Body of pancreas (tissue), 4 donors: ENCODE data around the gene STRIP1. TPM values are rescaled to one million over a fixed set of nuclear protein-coding genes. Genes with fewer than 3 reads are reported as not detected.

Experiments used
- ATAC-seq: fragments of 150-250 bp; one replicate; pipeline ENCODE4 v1.9.1; 2016
- DNase-seq, 4 donors: peaks; one replicate each; pipeline ENCODE4 v3.0.0-alpha.2; 2019
- H3K27ac ChIP-seq, 4 donors: fragments of 200-600 bp; sonication (generic); 1 replicate in 3 of 4; 2 replicates in 1 of 4; pipeline versions ENCODE4 v1.5.1 to v1.6.1; 2016 to 2019; ENCODE audit warnings: mild to moderate bottlenecking in 1 of 4, mixed read lengths in 1 of 4, moderate library complexity in 1 of 4
- H3K27me3 ChIP-seq, 2 donors: fragments of 200-600 bp; sonication (generic); one replicate each; pipeline ENCODE4 v1.6.0; 2016; ENCODE audit warnings: mild to moderate bottlenecking in 1 of 2
- H3K36me3 ChIP-seq, 2 donors: fragments of 200-600 bp; sonication (generic); replicated peaks in 1 of 2; 2 replicates each; pipeline ENCODE4 v1.5.1; 2016; ENCODE audit warnings: low read depth in 2 of 2; ENCODE audit not compliant: insufficient read depth in 1 of 2
- H3K4me1 ChIP-seq: fragments of 200-600 bp; sonication (generic); one replicate; pipeline ENCODE4 v1.6.0; 2016
- H3K4me3 ChIP-seq, 2 donors: fragments of 200-600 bp; sonication (generic); 1 replicate in 1 of 2; 2 replicates in 1 of 2; pipeline ENCODE4 v1.5.1; 2016 to 2019
- H3K9me3 ChIP-seq, 3 donors: fragments of 200-600 bp; sonication (generic); 1 replicate in 2 of 3; 2 replicates in 1 of 3; pipeline ENCODE4 v1.5.1; 2016
- POLR2A ChIP-seq, 3 donors: fragments of 450-650 bp; IDR thresholded peaks; one replicate each; pipeline ENCODE4 v1.6.1; 2016; ENCODE audit warnings: antibody characterized with exemption in 3 of 3, mild to moderate bottlenecking in 2 of 3
- WGBS, 2 donors: methylation state at CpG; one replicate each; pipeline ENCODE4 v1.1.5; 2017; 5-methylcytosine and 5-hydroxymethylcytosine counted together
- intact Hi-C: fragments of 100-400 bp; cut with DNase I; formaldehyde crosslinking; loops from one replicate; pipeline ENCODE4 v1.15.1; 2023
- total RNA-seq, 2 donors: library from RNA; depleted of rRNA; stranded (reverse); fragments of >200 nt; gene quantifications; one replicate each; pipeline ENCODE4 v1.1.0, GENCODE V29; 2016
- TF ChIP-seq, protein P1 (sequence below), 7 experiments: fragments of 450-650 bp in 4 of 7; fragments of 200-600 bp in 3 of 7; sonication (generic) in 3 of 7; IDR thresholded peaks; one replicate each; pipeline ENCODE4 v1.5.1; 2016 to 2019; ENCODE audit warnings: antibody characterized with exemption in 7 of 7

The STRIP1 gene
- total RNA-seq, 2 donors from 2014 or later = 22.7 to 24.1 TPM

DNA sequence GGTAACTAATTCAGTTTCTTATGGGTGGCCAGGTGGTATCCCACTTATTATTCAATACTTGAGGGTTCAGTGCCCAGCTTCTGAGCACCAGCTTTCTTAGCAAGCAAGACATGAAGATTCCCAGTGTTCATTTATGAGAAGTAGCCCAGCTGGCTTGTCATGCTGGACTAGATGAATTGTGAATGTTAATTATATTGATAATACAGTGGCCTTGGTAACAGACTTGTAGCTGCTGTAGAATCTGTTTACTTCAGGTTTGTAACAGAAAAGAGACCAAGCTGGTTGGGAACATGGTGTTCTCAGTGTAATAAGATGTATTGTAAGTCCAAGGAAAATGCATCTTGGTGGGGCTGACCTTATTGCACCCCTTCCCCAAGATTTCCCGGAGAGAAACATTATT is 39.8 kb upstream of the STRIP1 start:
- no peak for TF ChIP-seq POLR2A (IDR thresholded peaks at IDR 0.05)
- TF ChIP-seq, protein P1, sequence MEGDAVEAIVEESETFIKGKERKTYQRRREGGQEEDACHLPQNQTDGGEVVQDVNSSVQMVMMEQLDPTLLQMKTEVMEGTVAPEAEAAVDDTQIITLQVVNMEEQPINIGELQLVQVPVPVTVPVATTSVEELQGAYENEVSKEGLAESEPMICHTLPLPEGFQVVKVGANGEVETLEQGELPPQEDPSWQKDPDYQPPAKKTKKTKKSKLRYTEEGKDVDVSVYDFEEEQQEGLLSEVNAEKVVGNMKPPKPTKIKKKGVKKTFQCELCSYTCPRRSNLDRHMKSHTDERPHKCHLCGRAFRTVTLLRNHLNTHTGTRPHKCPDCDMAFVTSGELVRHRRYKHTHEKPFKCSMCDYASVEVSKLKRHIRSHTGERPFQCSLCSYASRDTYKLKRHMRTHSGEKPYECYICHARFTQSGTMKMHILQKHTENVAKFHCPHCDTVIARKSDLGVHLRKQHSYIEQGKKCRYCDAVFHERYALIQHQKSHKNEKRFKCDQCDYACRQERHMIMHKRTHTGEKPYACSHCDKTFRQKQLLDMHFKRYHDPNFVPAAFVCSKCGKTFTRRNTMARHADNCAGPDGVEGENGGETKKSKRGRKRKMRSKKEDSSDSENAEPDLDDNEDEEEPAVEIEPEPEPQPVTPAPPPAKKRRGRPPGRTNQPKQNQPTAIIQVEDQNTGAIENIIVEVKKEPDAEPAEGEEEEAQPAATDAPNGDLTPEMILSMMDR (IDR thresholded peaks at IDR 0.05) = no peak
- H3K27ac ChIP-seq = peak overlapping the region in 2 of 4 donors; percentile 2 to 38

DNA sequence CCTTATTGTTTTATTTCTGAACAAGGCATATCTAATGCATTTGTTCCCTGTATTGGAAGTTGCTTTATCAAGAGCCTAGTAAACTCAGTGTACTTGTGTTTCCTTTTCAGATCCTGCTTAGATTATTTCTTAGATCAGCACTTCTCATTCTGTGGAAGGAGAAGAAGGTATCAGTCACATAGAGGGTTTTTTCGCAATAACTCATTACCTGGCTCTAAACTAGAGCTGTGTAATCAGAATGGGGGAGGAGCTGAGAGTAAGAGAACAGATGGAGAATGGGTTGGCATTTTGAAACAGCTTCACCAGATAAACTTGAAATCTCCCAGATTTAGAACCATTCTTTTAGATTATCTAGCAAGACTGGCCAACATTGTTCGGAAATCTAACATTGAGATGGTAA is 38.9 kb upstream of the STRIP1 start:
- intact Hi-C loops = no loop called here
- H3K9me3 ChIP-seq = no peaks in the 10 kb centered on the region
- ATAC-seq = no peak
- no peaks in the 10 kb centered on the region for H3K27me3 ChIP-seq
- H3K4me3 ChIP-seq = no peak overlapping the region
- DNase-seq = no peak
- WGBS, 2 donors = 64 to 67% methylated on average over 2 of the region's 2 CpGs
- H3K4me1 ChIP-seq = peaks cover 58% of the 10 kb centered on the region
- TF ChIP-seq POLR2A (IDR thresholded peaks at IDR 0.05) = no peak
- TF ChIP-seq, protein P1 (IDR thresholded peaks at IDR 0.05) = no peak
- H3K27ac ChIP-seq = peak overlapping the region in 2 of 4 donors; percentile 2 to 38
- H3K36me3 ChIP-seq = no peaks in the 10 kb centered on the region

More for the DNA sequence above, 39.8 kb upstream of the STRIP1 start:
- Histone ChIP-seq H3K4me3 (no peak overlapping the region), H3K9me3 (no peaks in the 10 kb centered on the region), H3K4me1 (peaks cover 65% of the 10 kb centered on the region), H3K36me3 (no peaks in the 10 kb centered on the region), H3K27me3 (no peaks in the 10 kb centered on the region)
- intact Hi-C loops = no loop called here
- DNase-seq (no peak), ATAC-seq (no peak)
- 15 to 21% methylated on average over 1 of the region's 1 CpG for WGBS, 2 donors

DNA sequence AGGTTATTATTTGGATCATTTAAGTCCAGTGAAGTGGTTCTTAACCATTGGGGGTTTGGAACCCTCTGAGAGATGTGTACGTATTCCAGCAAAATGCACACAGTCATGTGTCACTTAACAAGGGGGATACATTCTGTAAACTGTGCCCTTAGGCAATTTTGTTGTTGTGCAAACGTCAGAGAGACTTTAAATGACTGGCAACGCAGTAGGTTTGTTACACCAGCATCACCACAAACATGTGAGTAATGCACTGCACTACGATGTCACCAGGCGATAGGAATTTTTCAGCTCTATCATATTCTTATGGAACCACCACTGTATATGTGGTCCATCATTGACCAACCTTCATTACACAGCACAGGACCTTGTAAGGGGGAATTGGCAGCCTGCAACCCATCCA is 37.9 kb upstream of the STRIP1 start:
- Histone ChIP-seq H3K36me3 (no peaks in the 10 kb centered on the region), H3K4me3 (no peak overlapping the region), H3K9me3 (no peaks in the 10 kb centered on the region), H3K27ac (no peak overlapping the region), H3K27me3 (no peaks in the 10 kb centered on the region), H3K4me1 (peaks cover 55% of the 10 kb centered on the region)
- TF ChIP-seq POLR2A (IDR thresholded peaks at IDR 0.05) = no peak
- TF ChIP-seq, protein P1 (IDR thresholded peaks at IDR 0.05) = no peak
- DNase-seq (no peak), ATAC-seq (no peak)
- WGBS, 2 donors = 84 to 88% methylated on average over 5 of the region's 5 CpGs
- intact Hi-C loops = no loop called here

DNA sequence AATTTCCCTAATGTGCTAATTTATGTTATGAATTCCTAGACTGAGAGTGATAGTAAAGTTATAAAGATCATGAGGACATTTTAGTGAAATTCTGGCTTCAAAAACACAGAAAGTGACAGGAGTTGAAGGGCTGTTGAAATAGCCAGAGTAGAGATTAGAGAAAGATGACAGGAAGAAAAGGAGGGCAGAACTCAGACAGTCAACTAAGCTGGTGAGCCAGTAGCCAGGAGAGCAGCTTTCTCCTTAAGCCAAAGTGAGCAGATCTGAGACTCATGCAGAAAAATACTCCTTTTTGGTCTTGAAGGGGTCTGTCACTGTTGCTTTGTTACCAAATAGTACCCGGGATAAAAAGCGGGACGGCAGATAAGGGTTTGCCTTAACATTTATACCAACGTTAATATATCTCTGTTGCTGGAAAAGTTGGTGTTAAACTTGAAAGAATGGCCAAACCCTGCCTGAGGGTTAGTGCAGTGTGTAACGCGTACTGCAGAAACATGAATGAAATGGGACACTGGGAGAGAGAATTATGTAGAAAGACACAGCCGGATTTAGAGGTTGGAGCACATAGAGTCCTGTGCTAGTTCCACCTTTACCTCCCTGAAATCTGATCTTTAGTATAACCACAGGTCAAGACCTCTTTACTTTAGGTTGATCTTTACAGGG is 37.1 kb upstream of the STRIP1 start:
- ATAC-seq (no peak), DNase-seq (no peak)
- Histone ChIP-seq H3K4me1 (peaks cover 58% of the 10 kb centered on the region), H3K27me3 (no peaks in the 10 kb centered on the region), H3K27ac (no peak overlapping the region), H3K36me3 (no peaks in the 10 kb centered on the region), H3K4me3 (no peak overlapping the region), H3K9me3 (no peaks in the 10 kb centered on the region)
- intact Hi-C loops = no loop called here
- WGBS, 2 donors = 25 to 34% methylated on average over 7 of the region's 7 CpGs
- TF ChIP-seq POLR2A (IDR thresholded peaks at IDR 0.05) = no peak
- TF ChIP-seq, protein P1 (IDR thresholded peaks at IDR 0.05) = no peak

DNA sequence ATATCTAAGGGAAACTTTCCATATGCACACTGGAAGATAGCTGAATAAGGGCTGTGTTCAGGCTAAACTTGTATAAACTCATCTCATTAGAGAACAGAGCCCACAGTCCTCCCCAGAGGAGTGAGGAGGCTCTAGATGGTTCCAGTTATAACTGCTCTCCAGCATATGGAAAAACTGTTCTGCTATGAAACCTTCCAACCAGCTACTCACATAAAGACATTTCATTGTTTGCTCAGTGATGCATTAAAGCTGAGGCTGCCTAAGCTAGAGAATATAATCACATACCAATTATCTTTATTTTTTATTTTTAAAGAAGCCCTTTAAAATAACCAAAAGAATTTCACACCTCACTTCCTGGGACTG is 36.6 kb upstream of the STRIP1 start:
- no peak overlapping the region for H3K27ac ChIP-seq

More for the DNA sequence above, 36.6 kb upstream of the STRIP1 start:
- Histone ChIP-seq H3K36me3 (no peaks in the 10 kb centered on the region), H3K9me3 (no peaks in the 10 kb centered on the region), H3K4me3 (no peak overlapping the region), H3K27me3 (no peaks in the 10 kb centered on the region), H3K4me1 (peaks cover 59% of the 10 kb centered on the region)
- DNase-seq (no peak), ATAC-seq (no peak)
- intact Hi-C loops = no loop called here
- no peak for TF ChIP-seq POLR2A (IDR thresholded peaks at IDR 0.05)
- TF ChIP-seq, protein P1 (IDR thresholded peaks at IDR 0.05) = no peak
